Stomach (tissue), 4 donors: Measurements from ENCODE around the gene GPRC5C.

Experiments
- CTCF ChIP-seq, 7 experiments: fragments of 450-650 bp in 4 of 7; fragments of 200-600 bp in 3 of 7; sonication (generic) in 3 of 7; IDR thresholded peaks; one replicate each; pipeline ENCODE4 v1.5.1; 2016 to 2019; ENCODE audit warnings: antibody characterized with exemption in 7 of 7, control low read depth in 2 of 7, mild to moderate bottlenecking in 1 of 7
- POLR2A ChIP-seq, 4 donors: fragments of 450-650 bp; IDR thresholded peaks; one replicate each; pipeline ENCODE4 v1.6.1; 2016; ENCODE audit warnings: antibody characterized with exemption in 4 of 4, control low read depth in 2 of 4, mild to moderate bottlenecking in 1 of 4, moderate library complexity in 1 of 4
- POLR2AphosphoS5 ChIP-seq, 3 donors: sonication (generic); formaldehyde crosslinking; IDR thresholded peaks; one replicate each; pipeline ENCODE4 v1.6.1; 2016; ENCODE audit warnings: antibody characterized with exemption in 3 of 3

GRCh38 chr17:74424657-74425056, 7.2 kb upstream of the GPRC5C start:
- TF ChIP-seq CTCF (IDR thresholded peaks at IDR 0.05), result no peak
- no peak for TF ChIP-seq POLR2AphosphoS5 (IDR thresholded peaks at IDR 0.05)
- no peak for TF ChIP-seq POLR2A (IDR thresholded peaks at IDR 0.05)
